Nephron progenitor cell (in vitro differentiated cells): ENCODE results near the gene C14orf39.

ENCODE experiments used
- DNase-seq: peaks from one replicate; pipeline ENCODE4 v3.0.0; 2021
- H3K27ac Mint-ChIP-seq: 2 replicates; pipeline ENCODE4 v1.8.0; 2021; ENCODE audit warnings: mild to moderate bottlenecking, moderate library complexity, mixed read lengths
- H3K27me3 Mint-ChIP-seq: 2 replicates; pipeline ENCODE4 v1.8.0; 2021; ENCODE audit warnings: mild to moderate bottlenecking, low read depth, mixed read lengths; ENCODE audit not compliant: poor library complexity
- H3K36me3 Mint-ChIP-seq: 2 replicates; pipeline ENCODE4 v1.8.0; 2021; ENCODE audit warnings: low read depth, mixed read lengths
- H3K4me1 Mint-ChIP-seq: 2 replicates; pipeline ENCODE4 v1.8.0; 2021; ENCODE audit warnings: mixed read lengths
- H3K4me3 Mint-ChIP-seq: 2 replicates; pipeline ENCODE4 v1.8.0; 2021; ENCODE audit warnings: mild to moderate bottlenecking, moderate library complexity, mixed read lengths
- H3K9me3 Mint-ChIP-seq: 2 replicates; pipeline ENCODE4 v1.8.0; 2021; ENCODE audit warnings: mild to moderate bottlenecking, moderate library complexity, mixed read lengths
- TF ChIP-seq, protein P1 (sequence below): fragments of 200-600 bp; sonication (generic); IDR thresholded peaks from 2 replicates; pipeline ENCODE4 v1.5.0; 2021; ENCODE audit warnings: antibody characterized with exemption

Gene C14orf39

DNA sequence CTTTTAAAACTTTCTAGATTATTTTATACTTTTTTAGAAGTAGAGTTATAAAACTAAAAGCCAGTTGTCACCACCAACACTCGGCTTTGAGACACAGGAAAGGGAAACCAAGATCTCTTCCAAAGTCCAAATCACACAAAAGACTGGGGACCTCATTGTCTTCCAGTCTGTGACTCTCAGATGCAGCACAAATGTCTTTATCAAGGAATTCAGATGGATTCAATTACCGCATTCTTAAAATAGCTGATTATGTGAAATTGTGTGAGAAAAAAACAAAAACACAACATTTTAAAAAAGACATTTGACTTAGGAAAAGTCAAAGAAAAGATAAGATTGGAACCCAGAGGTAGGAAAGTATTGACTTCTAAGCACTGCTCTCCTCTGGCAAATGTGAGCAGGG lies 19.6 kb upstream of the C14orf39 start:
- H3K4me3 Mint-ChIP-seq, result no peak overlapping the region
- no peak for DNase-seq
- no peak overlapping the region for H3K27ac Mint-ChIP-seq
- H3K9me3 Mint-ChIP-seq, result no peaks in the 10 kb centered on the region
- no peaks in the 10 kb centered on the region for H3K36me3 Mint-ChIP-seq
- peaks cover 96% of the 10 kb centered on the region for H3K27me3 Mint-ChIP-seq
- H3K4me1 Mint-ChIP-seq, result peaks cover 20% of the 10 kb centered on the region
- TF ChIP-seq, protein P1, sequence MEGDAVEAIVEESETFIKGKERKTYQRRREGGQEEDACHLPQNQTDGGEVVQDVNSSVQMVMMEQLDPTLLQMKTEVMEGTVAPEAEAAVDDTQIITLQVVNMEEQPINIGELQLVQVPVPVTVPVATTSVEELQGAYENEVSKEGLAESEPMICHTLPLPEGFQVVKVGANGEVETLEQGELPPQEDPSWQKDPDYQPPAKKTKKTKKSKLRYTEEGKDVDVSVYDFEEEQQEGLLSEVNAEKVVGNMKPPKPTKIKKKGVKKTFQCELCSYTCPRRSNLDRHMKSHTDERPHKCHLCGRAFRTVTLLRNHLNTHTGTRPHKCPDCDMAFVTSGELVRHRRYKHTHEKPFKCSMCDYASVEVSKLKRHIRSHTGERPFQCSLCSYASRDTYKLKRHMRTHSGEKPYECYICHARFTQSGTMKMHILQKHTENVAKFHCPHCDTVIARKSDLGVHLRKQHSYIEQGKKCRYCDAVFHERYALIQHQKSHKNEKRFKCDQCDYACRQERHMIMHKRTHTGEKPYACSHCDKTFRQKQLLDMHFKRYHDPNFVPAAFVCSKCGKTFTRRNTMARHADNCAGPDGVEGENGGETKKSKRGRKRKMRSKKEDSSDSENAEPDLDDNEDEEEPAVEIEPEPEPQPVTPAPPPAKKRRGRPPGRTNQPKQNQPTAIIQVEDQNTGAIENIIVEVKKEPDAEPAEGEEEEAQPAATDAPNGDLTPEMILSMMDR, result no peak

DNA sequence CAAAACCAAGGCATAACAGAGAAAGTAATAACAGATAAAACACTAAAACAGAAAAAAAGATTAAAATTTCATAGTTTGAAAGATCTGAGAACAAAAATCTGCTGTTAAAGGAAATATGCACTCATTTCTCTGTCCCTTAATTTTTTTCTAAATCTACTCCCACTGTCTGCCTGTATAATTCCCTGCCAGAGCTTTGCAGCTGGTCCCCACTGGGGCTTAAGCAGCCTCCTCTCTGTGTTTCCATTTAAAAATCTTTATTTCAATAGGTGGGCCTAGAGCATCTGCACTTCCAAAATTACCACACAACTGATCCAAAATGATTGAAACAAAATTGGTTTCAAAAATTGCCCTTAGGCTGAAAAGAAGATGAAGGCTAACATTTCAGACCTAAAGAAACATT lies 16.7 kb upstream of the C14orf39 start:
- no peaks in the 10 kb centered on the region for H3K9me3 Mint-ChIP-seq
- H3K4me1 Mint-ChIP-seq, result peaks cover 4% of the 10 kb centered on the region
- TF ChIP-seq, protein P1, result no peak
- H3K4me3 Mint-ChIP-seq, result no peak overlapping the region
- no peak for DNase-seq
- H3K36me3 Mint-ChIP-seq, result no peaks in the 10 kb centered on the region
- no peak overlapping the region for H3K27ac Mint-ChIP-seq
- H3K27me3 Mint-ChIP-seq, result peaks cover 86% of the 10 kb centered on the region

DNA sequence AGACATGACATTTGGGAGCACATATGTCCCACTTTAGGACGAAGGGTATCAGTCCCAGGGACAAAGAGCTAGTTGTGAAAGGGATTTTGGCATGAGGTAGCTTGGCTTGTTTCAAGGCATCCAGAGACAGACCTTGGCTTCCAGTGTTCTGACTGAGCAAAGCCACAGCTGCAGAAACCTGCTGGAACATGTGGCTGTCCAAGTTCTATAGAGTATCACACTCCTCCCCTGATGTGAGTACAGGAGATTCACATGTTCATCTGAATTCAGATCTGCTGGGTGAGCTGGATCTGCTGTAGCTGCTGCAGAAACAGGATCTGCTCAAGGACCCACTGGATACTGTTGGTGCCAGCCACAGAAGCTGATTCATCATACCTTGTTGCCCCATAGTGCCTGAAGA lies 10.1 kb upstream of the C14orf39 start:
- Mint-ChIP-seq H3K4me1 (no peaks in the 10 kb centered on the region), H3K9me3 (no peaks in the 10 kb centered on the region)

DNA sequence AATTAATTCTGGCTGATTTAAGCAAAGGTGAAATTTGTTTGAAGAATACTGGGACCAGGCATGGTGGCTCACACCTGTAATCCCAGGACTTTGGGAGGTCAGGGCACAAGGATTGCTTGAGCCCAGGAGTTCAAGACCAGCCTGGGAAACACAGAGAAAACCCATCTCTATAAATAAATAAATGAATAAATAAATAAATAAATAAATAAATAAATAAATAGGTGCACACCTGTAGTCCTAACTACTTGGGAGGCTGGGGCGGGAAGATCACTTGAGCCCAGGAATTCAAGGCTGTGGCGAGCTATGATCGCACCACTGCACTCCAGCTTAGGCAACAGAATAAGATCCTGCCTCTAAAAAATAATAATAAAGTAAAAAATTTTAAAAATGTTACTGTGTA lies 4.4 kb upstream of the C14orf39 start:
- H3K27ac Mint-ChIP-seq, result no peak overlapping the region
- no peaks in the 10 kb centered on the region for H3K36me3 Mint-ChIP-seq

More for the DNA sequence above, 10.1 kb upstream of the C14orf39 start:
- Mint-ChIP-seq H3K4me3 (no peak overlapping the region), H3K27me3 (peaks cover 44% of the 10 kb centered on the region), H3K36me3 (no peaks in the 10 kb centered on the region), H3K27ac (no peak overlapping the region)
- DNase-seq, result no peak
- TF ChIP-seq, protein P1, result no peak

DNA sequence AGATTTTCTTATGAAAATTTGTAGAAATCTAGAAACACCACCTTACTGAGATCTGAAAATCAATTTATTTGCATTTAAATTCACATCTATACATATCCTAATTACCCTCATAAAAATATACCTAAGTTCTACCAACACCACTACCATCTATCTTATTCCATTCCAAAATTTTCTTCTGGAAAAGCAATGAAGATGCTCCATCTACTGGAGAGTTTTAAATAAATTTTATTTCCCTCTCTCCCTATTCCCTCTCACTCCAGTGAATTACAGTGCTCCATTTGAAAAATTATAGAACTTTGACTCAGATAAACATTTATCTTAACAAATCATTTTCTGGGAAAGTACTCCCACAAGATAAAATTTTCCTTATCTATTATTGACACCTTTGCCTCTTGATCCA lies 2.3 kb upstream of the C14orf39 start:
- Mint-ChIP-seq H3K36me3 (no peaks in the 10 kb centered on the region), H3K4me1 (no peaks in the 10 kb centered on the region), H3K27ac (no peak overlapping the region), H3K9me3 (peaks cover 3% of the 10 kb centered on the region), H3K4me3 (no peak overlapping the region), H3K27me3 (peaks cover 24% of the 10 kb centered on the region)
- no peak for DNase-seq
- TF ChIP-seq, protein P1, result no peak

More for the DNA sequence above, 4.4 kb upstream of the C14orf39 start:
- H3K4me1 Mint-ChIP-seq, result no peaks in the 10 kb centered on the region
- H3K9me3 Mint-ChIP-seq, result peaks cover 3% of the 10 kb centered on the region
- H3K27me3 Mint-ChIP-seq, result peaks cover 17% of the 10 kb centered on the region
- no peak for DNase-seq
- TF ChIP-seq, protein P1, result no peak
- H3K4me3 Mint-ChIP-seq, result no peak overlapping the region

DNA sequence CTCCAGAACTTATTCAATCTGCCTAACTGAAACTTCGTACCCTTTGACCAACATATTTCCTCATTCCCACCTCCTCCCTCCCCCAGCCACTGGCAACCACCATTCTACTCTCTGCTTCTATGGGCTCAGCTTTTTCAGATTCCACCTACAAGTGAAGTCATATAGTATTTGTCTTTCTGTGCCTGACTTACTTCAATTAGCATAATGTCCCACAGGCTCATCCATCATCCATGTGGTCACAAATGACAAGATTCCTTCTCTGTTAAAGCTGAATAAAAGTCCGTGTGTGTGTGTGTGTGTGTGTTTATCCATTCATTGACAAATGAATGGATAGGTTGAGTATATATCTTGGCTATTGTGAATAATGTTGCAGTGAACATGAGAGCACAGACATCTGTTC lies 1.3 kb upstream of the C14orf39 start:
- TF ChIP-seq, protein P1, result no peak
- Mint-ChIP-seq H3K9me3 (peaks cover 3% of the 10 kb centered on the region), H3K27ac (no peak overlapping the region), H3K4me3 (no peak overlapping the region), H3K4me1 (no peaks in the 10 kb centered on the region), H3K36me3 (peaks cover 5% of the 10 kb centered on the region), H3K27me3 (peaks cover 24% of the 10 kb centered on the region)
- DNase-seq, result no peak
